Smooth muscle cell (in vitro differentiated cells): Measurements from ENCODE around the gene HLA-DMA. TPM values are rescaled to one million over a fixed set of nuclear protein-coding genes. Genes with fewer than 3 reads are reported as not detected.

Experiments used
- DNase-seq: peaks from one replicate; lab custom pipeline; 2025; ENCODE audit not compliant: unreplicated experiment; lab: John Stamatoyannopoulos, UW
- H2AFZ ChIP-seq: fragments of 200-600 bp; sonication (generic); 2 replicates; pipeline ENCODE4 v1.6.0; 2016; ENCODE audit warnings: antibody characterized with exemption, low read depth, mild to moderate bottlenecking
- H3F3A ChIP-seq: fragments of 200-600 bp; sonication (generic); 2 replicates; pipeline ENCODE4 v1.6.0; 2017; ENCODE audit warnings: antibody characterized with exemption, low read depth
- H3K27ac ChIP-seq: fragments of 200-600 bp; sonication (generic); 2 replicates; pipeline ENCODE4 v1.5.1; 2016; ENCODE audit warnings: low read depth, mild to moderate bottlenecking
- H3K27me3 ChIP-seq: fragments of 200-600 bp; sonication (generic); 2 replicates; pipeline ENCODE4 v1.6.1; 2016; ENCODE audit warnings: low read depth, mild to moderate bottlenecking
- H3K36me3 ChIP-seq: fragments of 200-600 bp; sonication (generic); 2 replicates; pipeline ENCODE4 v1.5.1; 2016; ENCODE audit warnings: low read depth
- H3K4me1 ChIP-seq: fragments of 200-600 bp; sonication (generic); 2 replicates; pipeline ENCODE4 v1.5.1; 2016; ENCODE audit warnings: low read depth
- H3K4me2 ChIP-seq: fragments of 200-600 bp; sonication (generic); 2 replicates; pipeline ENCODE4 v1.6.0; 2016; ENCODE audit warnings: mild to moderate bottlenecking
- H3K4me3 ChIP-seq: fragments of 200-600 bp; sonication (generic); 2 replicates; pipeline ENCODE4 v1.5.1; 2016; ENCODE audit warnings: mild to moderate bottlenecking
- H3K79me2 ChIP-seq: fragments of 200-600 bp; sonication (generic); 2 replicates; pipeline ENCODE4 v1.6.0; 2016; ENCODE audit warnings: low read depth, mild to moderate bottlenecking
- H3K9ac ChIP-seq: fragments of 200-600 bp; sonication (generic); 2 replicates; pipeline ENCODE4 v1.6.0; 2016; ENCODE audit warnings: low read depth
- H3K9me3 ChIP-seq: fragments of 200-600 bp; sonication (generic); replicated peaks from 2 replicates; pipeline ENCODE4 v1.5.1; 2016; ENCODE audit warnings: low read depth
- H4K20me1 ChIP-seq: fragments of 200-600 bp; sonication (generic); 2 replicates; pipeline ENCODE4 v1.6.0; 2016; ENCODE audit warnings: low read depth
- CTCF ChIP-seq: fragments of 200-600 bp; sonication (generic); IDR thresholded peaks from 2 replicates; pipeline ENCODE4 v1.5.1; 2017; ENCODE audit warnings: borderline replicate concordance, mild to moderate bottlenecking, antibody characterized with exemption; ENCODE audit not compliant: insufficient read depth, poor library complexity, severe bottlenecking
- WGBS: methylation state at CpG from one replicate; pipeline ENCODE4 v1.1.7; 2016; ENCODE audit warnings: low lambda C conversion rate; 5-methylcytosine and 5-hydroxymethylcytosine counted together
- polyA plus RNA-seq: library from polyadenylated mRNA; unstranded; fragments of >200 nt; fragmentation: Nextera tagmentation; extraction: Ambion mirVana; gene quantifications from 2 replicates; pipeline ENCODE4 v1.2.1, GENCODE V29; 2016
- total RNA-seq: library from RNA; depleted of rRNA; stranded (reverse); fragments of >200 nt; gene quantifications from 2 replicates; pipeline ENCODE4 v1.2.3, GENCODE V29; 2014

The HLA-DMA gene
- total and polyA plus RNA-seq, 2 experiments from 2014 or later: 3.1 to 4.0 TPM

- no peaks in the 10 kb centered on the region for H3K9me3 ChIP-seq
- no peak overlapping the region for H3K4me3 ChIP-seq
- no peak for DNase-seq
- peaks cover 18% of the 10 kb centered on the region for H4K20me1 ChIP-seq
- H3F3A ChIP-seq: peaks cover 5% of the 10 kb centered on the region
- no peaks in the 10 kb centered on the region for H3K36me3 ChIP-seq
- H2AFZ ChIP-seq: no peak overlapping the region
- peaks cover 9% of the 10 kb centered on the region for H3K4me1 ChIP-seq
- 83% methylated on average over 1 of the region's 1 CpG for WGBS
- H3K4me2 ChIP-seq: no peak overlapping the region
- TF ChIP-seq CTCF: no peak
- H3K9ac ChIP-seq: no peak overlapping the region
- H3K27ac ChIP-seq: no peak overlapping the region
- H3K79me2 ChIP-seq: peaks cover 54% of the 10 kb centered on the region
- H3K27me3 ChIP-seq: no peaks in the 10 kb centered on the region
These were observed 9.4 kb upstream of the HLA-DMA start for GRCh38 chr6:32962213-32962826.

GRCh38 chr6:32960563-32960962 lies 7.7 kb upstream of the HLA-DMA start:
- WGBS: 98% methylated on average over 4 of the region's 5 CpGs
- H3K79me2 ChIP-seq: peaks cover 38% of the 10 kb centered on the region
- peaks cover 8% of the 10 kb centered on the region for H4K20me1 ChIP-seq
- no peak overlapping the region for H3K4me2 ChIP-seq
- H3K36me3 ChIP-seq: no peaks in the 10 kb centered on the region
- H3K27ac ChIP-seq: no peak overlapping the region
- no peaks in the 10 kb centered on the region for H3K27me3 ChIP-seq
- no peaks in the 10 kb centered on the region for H3K9me3 ChIP-seq
- no peak for DNase-seq
- no peaks in the 10 kb centered on the region for H3F3A ChIP-seq
- H3K4me3 ChIP-seq: no peak overlapping the region
- no peak overlapping the region for H2AFZ ChIP-seq
- TF ChIP-seq CTCF: no peak
- H3K4me1 ChIP-seq: no peaks in the 10 kb centered on the region
- H3K9ac ChIP-seq: no peak overlapping the region

- no peak overlapping the region for H3K9ac ChIP-seq
- TF ChIP-seq CTCF: no peak
- H3K27me3 ChIP-seq: no peaks in the 10 kb centered on the region
- H3K4me3 ChIP-seq: no peak overlapping the region
- peaks cover 7% of the 10 kb centered on the region for H4K20me1 ChIP-seq
- H3K9me3 ChIP-seq: no peaks in the 10 kb centered on the region
- H3K4me1 ChIP-seq: no peaks in the 10 kb centered on the region
- no peak for DNase-seq
- WGBS: 70% methylated on average over 2 of the region's 2 CpGs
- H3K79me2 ChIP-seq: peaks cover 5% of the 10 kb centered on the region
- no peak overlapping the region for H3K27ac ChIP-seq
- H3K36me3 ChIP-seq: no peaks in the 10 kb centered on the region
- no peaks in the 10 kb centered on the region for H3F3A ChIP-seq
- H2AFZ ChIP-seq: no peak overlapping the region
- no peak overlapping the region for H3K4me2 ChIP-seq
These were observed 3.3 kb upstream of the HLA-DMA start for GRCh38 chr6:32956176-32956575.
